ENCODE results near the gene PRICKLE2.

Gene PRICKLE2

DNA sequence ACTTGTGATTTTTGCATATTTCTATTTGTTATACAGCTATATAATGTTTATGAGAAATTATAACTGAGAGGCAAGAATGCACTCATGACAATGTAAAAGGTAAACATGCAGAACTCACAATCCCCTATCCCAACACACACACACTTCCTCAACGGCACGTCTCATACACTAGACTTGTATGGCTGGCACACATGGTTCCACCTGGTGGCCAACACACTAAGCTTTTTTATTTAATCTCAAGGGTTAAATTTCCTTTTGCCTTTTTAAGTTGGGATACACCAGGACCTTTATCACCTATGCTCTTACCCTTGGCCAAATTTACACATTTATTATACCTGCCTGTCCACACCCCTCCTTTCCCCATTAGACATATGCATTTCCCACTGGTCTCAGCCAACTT lies 113.4 kb downstream of the PRICKLE2 start:
- no peak overlapping the region for H3K4me3 ChIP-seq (ENCODE audit: control insufficient read depth, low read depth, low read length)
- DNase-seq (ENCODE audit: low read depth), result no peak
- TF ChIP-seq, protein P1, sequence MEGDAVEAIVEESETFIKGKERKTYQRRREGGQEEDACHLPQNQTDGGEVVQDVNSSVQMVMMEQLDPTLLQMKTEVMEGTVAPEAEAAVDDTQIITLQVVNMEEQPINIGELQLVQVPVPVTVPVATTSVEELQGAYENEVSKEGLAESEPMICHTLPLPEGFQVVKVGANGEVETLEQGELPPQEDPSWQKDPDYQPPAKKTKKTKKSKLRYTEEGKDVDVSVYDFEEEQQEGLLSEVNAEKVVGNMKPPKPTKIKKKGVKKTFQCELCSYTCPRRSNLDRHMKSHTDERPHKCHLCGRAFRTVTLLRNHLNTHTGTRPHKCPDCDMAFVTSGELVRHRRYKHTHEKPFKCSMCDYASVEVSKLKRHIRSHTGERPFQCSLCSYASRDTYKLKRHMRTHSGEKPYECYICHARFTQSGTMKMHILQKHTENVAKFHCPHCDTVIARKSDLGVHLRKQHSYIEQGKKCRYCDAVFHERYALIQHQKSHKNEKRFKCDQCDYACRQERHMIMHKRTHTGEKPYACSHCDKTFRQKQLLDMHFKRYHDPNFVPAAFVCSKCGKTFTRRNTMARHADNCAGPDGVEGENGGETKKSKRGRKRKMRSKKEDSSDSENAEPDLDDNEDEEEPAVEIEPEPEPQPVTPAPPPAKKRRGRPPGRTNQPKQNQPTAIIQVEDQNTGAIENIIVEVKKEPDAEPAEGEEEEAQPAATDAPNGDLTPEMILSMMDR (IDR thresholded peaks at IDR 0.05; ENCODE audit: control insufficient read depth, insufficient read depth, low read depth, low read length, missing control alignments), result no peak

DNA sequence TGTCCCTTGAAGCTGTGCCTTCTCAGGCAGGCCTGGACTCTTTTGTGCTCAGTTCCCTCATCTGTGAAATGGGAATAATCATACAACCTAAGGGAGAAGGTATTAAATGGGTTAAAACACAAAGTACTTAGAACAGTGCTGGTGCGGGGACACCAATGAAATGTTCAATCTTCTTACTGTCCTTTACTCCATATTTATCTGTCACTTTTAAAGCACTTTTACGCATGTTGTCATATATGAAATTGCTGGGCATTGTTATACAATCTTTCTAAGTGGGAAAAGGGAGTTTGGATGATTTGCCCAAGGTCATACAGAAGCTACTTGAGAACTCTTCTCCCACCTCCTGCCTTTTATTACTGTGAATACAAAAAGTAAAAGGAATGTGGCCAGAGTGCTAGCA lies 114.2 kb downstream of the PRICKLE2 start:
- no peak for DNase-seq (ENCODE audit: low read depth)

DNA sequence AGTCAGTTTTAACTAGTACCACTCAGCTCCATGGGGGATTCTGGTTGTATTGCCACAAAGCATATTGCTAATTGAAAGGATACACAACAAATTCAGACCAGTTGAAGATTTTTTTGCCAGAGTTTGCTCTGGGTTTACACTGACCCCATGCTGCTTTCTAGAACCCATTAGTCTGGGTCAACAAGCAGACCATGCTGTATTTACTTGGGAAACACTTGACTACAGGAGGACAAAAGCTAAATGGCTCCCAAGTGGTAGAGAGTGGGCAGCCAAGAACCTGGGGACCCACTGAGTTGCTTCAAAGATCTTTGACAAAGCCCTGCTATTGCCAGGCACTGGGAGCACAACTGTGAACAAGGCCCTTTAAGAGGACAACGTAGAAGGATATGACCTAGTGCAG lies 115.2 kb downstream of the PRICKLE2 start:
- no peak overlapping the region for H3K4me3 ChIP-seq (ENCODE audit: control insufficient read depth, low read depth, low read length)
- DNase-seq (ENCODE audit: low read depth), result no peak
- TF ChIP-seq, protein P1 (IDR thresholded peaks at IDR 0.05; ENCODE audit: control insufficient read depth, insufficient read depth, low read depth, low read length, missing control alignments), result no peak

More for the DNA sequence above, 114.2 kb downstream of the PRICKLE2 start:
- H3K4me3 ChIP-seq (ENCODE audit: control insufficient read depth, low read depth, low read length), result no peak overlapping the region
- TF ChIP-seq, protein P1 (IDR thresholded peaks at IDR 0.05; ENCODE audit: control insufficient read depth, insufficient read depth, low read depth, low read length, missing control alignments), result no peak

DNA sequence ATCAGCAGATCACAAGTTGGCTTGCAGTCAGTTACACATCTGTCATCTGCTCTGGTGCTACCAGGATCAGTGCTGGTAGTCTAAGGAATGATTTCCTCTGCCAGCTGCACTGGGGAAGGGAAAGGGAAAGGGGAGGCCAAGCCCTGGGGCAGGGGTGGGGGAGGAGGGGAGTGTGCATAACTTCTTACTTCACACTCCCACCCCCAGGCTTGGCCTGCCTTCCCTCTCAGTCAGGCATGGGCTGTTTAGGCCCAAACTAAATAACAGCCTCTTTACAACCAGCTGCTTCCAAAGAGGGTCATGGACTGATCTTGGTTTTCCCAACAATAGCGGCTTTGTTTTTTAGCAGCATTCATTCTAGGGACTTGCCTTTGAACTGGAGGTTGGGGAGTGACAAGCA lies 115.8 kb downstream of the PRICKLE2 start:
- TF ChIP-seq, protein P1 (IDR thresholded peaks at IDR 0.05; ENCODE audit: control insufficient read depth, insufficient read depth, low read depth, low read length, missing control alignments), result no peak
- no peak for DNase-seq (ENCODE audit: low read depth)
- H3K4me3 ChIP-seq (ENCODE audit: control insufficient read depth, low read depth, low read length), result no peak overlapping the region

DNA sequence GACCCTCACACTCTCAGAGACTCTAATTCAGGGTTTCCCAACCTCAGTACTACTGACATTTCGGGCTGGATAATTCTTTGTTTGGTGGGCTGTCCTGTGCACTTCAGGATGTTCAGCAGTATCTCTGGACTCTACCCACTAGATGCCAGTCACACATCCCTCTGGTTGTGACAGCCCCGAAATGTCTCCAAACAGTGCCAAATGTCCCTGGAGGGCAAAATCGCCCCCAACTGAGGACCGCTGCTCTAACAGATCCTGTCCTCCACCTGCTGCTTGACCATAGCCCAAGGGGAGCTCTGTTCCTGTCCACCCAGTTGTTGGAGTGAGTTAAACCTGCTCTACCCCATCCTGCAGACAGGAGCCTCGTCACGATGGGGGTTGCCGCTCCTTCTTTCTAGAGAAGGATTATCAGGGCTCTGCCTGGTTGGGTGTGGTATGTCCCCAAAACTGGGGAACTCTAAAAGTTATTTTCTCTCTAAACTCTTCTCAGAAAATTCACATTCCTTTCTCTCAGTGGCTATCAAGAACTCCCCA lies 116.4 kb downstream of the PRICKLE2 start:
- TF ChIP-seq, protein P1 (IDR thresholded peaks at IDR 0.05; ENCODE audit: control insufficient read depth, insufficient read depth, low read depth, low read length, missing control alignments), result no peak
- no peak for DNase-seq (ENCODE audit: low read depth)
- no peak overlapping the region for H3K4me3 ChIP-seq (ENCODE audit: control insufficient read depth, low read depth, low read length)

DNA sequence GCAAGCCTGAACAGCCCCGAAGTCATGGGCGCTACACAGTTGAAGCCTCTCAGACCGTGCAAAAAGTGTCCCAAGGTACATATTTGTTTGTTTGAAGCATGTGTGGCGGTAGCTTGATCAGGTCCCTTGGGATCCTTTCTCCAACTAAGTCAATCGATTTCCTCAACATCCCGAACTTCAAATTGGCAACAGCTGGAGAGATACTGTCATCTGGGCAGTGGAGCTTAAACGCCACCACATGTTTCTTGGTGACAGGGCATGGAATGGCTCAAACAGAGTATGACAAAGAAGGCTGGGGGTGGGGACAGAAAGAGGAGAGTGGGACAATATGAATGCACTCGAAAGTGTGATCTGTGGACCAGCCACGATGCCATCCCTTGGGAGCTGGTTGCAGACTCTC lies 117.0 kb downstream of the PRICKLE2 start:
- no peak for DNase-seq (ENCODE audit: low read depth)
- TF ChIP-seq, protein P1 (IDR thresholded peaks at IDR 0.05; ENCODE audit: control insufficient read depth, insufficient read depth, low read depth, low read length, missing control alignments), result no peak
- no peak overlapping the region for H3K4me3 ChIP-seq (ENCODE audit: control insufficient read depth, low read depth, low read length)

DNA sequence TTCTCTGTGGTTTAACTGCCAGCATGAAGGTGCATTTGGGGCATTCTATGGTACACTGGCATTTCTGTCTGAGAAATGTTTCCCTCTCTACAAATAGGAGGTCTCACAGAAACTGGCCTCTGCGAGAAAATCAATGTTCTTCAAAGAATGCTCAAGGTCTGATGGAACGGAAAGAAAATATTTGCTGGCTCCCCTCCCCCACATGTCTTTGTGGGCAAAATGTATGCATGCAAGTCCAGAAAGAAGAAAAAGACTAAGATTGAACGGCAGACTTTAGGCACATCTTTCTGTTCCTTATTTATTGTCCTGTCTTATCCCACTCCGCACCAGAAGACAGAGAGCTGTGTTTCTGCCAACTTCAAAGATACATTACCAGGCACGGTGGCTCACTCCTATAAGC lies 118.1 kb downstream of the PRICKLE2 start:
- TF ChIP-seq, protein P1 (IDR thresholded peaks at IDR 0.05; ENCODE audit: control insufficient read depth, insufficient read depth, low read depth, low read length, missing control alignments), result no peak

More for the DNA sequence above, 118.1 kb downstream of the PRICKLE2 start:
- H3K4me3 ChIP-seq (ENCODE audit: control insufficient read depth, low read depth, low read length), result no peak overlapping the region
- no peak for DNase-seq (ENCODE audit: low read depth)
